Right lobe of liver (tissue), 6 donors: ENCODE measurements around the gene PPM1F. TPM values are rescaled to one million over a fixed set of nuclear protein-coding genes. Genes with fewer than 3 reads are reported as not detected.

Source experiments
- ATAC-seq, 4 donors: fragments of 200-7000 bp; cut with Tn5 transposase; one replicate each; pipeline ENCODE4 v1.9.1; 2020; ENCODE audit warnings: mild to moderate bottlenecking in 4 of 4, moderate library complexity in 4 of 4
- DNase-seq, 3 donors: peaks; one replicate each; pipeline ENCODE4 v3.0.0-alpha.2; 2020
- H3K27ac ChIP-seq, 3 donors: fragments of 200-600 bp; one replicate each; pipeline ENCODE4 v1.8.0; 2022
- H3K27me3 ChIP-seq, 2 donors: fragments of 200-600 bp; one replicate each; pipeline ENCODE4 v1.8.0; 2022
- H3K36me3 ChIP-seq, 4 donors: fragments of 200-600 bp; sonication (generic) in 1 of 4; one replicate each; pipeline versions ENCODE4 v1.5.1 to v1.8.0; 2017 to 2022; ENCODE audit warnings: control low read depth in 1 of 4
- H3K4me1 ChIP-seq, 4 donors: fragments of 200-600 bp; sonication (generic) in 1 of 4; one replicate each; pipeline versions ENCODE4 v1.5.1 to v1.8.0; 2017 to 2022; ENCODE audit warnings: control low read depth in 1 of 4
- H3K4me3 ChIP-seq, 3 donors: fragments of 200-600 bp; one replicate each; pipeline ENCODE4 v1.8.0; 2022
- H3K9me3 ChIP-seq, 4 donors: fragments of 200-600 bp; sonication (generic) in 1 of 4; one replicate each; pipeline versions ENCODE4 v1.5.1 to v1.8.0; 2017 to 2022; ENCODE audit warnings: control low read depth in 1 of 4
- POLR2A ChIP-seq: fragments of 450-650 bp; IDR thresholded peaks from one replicate; pipeline ENCODE4 v1.6.1; 2017; ENCODE audit warnings: antibody characterized with exemption, mild to moderate bottlenecking
- WGBS: methylation state at CpG from one replicate; pipeline ENCODE4 v1.1.6; 2018; ENCODE audit warnings: low coverage, low lambda C conversion rate; ENCODE audit not compliant: insufficient coverage; ENCODE audit errors: missing lambda C conversion rate; 5-methylcytosine and 5-hydroxymethylcytosine counted together
- intact Hi-C, 2 donors: fragments of 100-400 bp; cut with DNase I; formaldehyde crosslinking; loops; one replicate each; pipeline versions ENCODE4 v1.11.2 to v1.14.1; 2022
- total RNA-seq, 6 experiments: library from RNA; depleted of rRNA in 2 of 6; stranded (reverse); fragments of >200 nt in 2 of 6; fragmentation: NEBNext Ultra II Directional in 3 of 6; extraction: Animal tissue kit (Norgen Biotek cat#: 25700) in 3 of 6; gene quantifications; one replicate each; pipeline versions ENCODE4 v1.1.0 to v1.2.4, GENCODE V29; 2016 to 2023
- TF ChIP-seq, protein P1 (sequence below), 4 donors: fragments of 200-600 bp in 3 of 4; fragments of 450-650 bp in 1 of 4; IDR thresholded peaks; one replicate each; pipeline versions ENCODE4 v1.5.1 to v1.8.0; 2016 to 2022; ENCODE audit warnings: antibody characterized with exemption in 4 of 4, mild to moderate bottlenecking in 2 of 4
- donor health status: DM: no; HTN: yes; CAD: no.
- donor health status: DM: no; HTN: no; CAD: no.
- donor health status: DM: no; HTN: no; CAD: no.
- donor health status: DM: no; HTN: yes; CAD: no.
- donor health status: DM: no; HTN: yes; CAD: no.

PPM1F gene
- total RNA-seq, 6 experiments from 2014 or later, result 5.0 to 19.4 (median 12.8) TPM

DNA sequence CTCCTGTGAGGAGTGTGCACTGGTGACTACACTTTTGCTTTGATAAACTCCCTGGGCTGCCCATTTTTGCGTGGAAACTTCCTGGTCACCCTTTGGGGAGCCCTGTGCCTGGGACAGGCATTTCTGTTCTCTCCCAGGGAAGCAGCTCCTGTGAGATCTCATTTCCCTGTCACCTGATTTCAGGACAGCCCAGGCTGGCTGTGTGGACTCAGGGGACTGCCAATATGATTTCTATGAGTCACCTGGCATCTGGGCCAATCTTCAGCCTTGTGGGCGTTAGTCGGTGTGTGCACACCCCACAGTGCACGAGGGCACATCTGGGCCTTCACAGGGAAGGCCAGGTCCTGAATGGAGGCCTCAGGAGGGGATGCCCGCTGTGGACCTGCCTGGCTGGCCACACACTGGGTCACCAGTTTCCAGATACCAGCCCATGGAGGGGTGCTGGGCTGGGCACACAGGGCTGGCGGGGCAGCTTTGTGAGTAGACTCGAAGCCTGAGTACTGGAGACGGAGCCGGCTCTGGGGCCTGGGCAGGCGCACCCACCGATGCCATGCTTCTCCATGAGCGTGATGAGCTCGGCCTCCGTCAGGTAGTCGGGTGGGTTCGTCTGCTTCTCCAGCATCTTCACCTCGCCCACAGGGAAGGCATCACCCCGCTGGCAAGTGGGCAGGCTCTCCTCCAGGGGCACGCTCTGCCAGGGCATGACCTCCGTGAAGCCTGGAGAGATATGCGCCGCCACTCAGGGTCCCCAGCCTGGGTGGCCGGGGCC, 9.4 kb upstream of the PPM1F start:
- H3K27ac ChIP-seq, result peak overlapping the region in 2 of 3 donors; percentile 15 to 82
- peak; percentile 65 to 87 (median 79) for ATAC-seq
- DNase-seq, result peak in 1 of 3 donors; percentile 74
- no peak overlapping the region for H3K4me3 ChIP-seq
- H3K4me1 ChIP-seq, result no peaks in the 10 kb centered on the region
- intact Hi-C loops, result no loop called here
- WGBS, result 40% methylated on average over 1 of the region's 23 CpGs
- peaks cover 0 to 73% (median 21%) of the 10 kb centered on the region in 4 donors for H3K36me3 ChIP-seq
- TF ChIP-seq, protein P1, sequence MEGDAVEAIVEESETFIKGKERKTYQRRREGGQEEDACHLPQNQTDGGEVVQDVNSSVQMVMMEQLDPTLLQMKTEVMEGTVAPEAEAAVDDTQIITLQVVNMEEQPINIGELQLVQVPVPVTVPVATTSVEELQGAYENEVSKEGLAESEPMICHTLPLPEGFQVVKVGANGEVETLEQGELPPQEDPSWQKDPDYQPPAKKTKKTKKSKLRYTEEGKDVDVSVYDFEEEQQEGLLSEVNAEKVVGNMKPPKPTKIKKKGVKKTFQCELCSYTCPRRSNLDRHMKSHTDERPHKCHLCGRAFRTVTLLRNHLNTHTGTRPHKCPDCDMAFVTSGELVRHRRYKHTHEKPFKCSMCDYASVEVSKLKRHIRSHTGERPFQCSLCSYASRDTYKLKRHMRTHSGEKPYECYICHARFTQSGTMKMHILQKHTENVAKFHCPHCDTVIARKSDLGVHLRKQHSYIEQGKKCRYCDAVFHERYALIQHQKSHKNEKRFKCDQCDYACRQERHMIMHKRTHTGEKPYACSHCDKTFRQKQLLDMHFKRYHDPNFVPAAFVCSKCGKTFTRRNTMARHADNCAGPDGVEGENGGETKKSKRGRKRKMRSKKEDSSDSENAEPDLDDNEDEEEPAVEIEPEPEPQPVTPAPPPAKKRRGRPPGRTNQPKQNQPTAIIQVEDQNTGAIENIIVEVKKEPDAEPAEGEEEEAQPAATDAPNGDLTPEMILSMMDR (IDR thresholded peaks at IDR 0.05), result no peak
- peak; percentile 25 for TF ChIP-seq POLR2A
- no peaks in the 10 kb centered on the region for H3K27me3 ChIP-seq
- H3K9me3 ChIP-seq, result no peaks in the 10 kb centered on the region

GRCh38 chr22:21961127-21961867, 8.6 kb upstream of the PPM1F start:
- Histone ChIP-seq H3K4me1 (no peaks in the 10 kb centered on the region), H3K27me3 (no peaks in the 10 kb centered on the region), H3K9me3 (no peaks in the 10 kb centered on the region), H3K36me3 (peaks cover 0 to 65% (median 14%) of the 10 kb centered on the region in 4 donors), H3K27ac (peak overlapping the region in 2 of 3 donors; percentile 15 to 82), H3K4me3 (no peak overlapping the region)
- DNase-seq (no peak), ATAC-seq (no peak)
- intact Hi-C loops, result no loop called here
- WGBS, result 83% methylated on average over 1 of the region's 18 CpGs
- TF ChIP-seq, protein P1 (IDR thresholded peaks at IDR 0.05), result no peak
- TF ChIP-seq POLR2A, result no peak

DNA sequence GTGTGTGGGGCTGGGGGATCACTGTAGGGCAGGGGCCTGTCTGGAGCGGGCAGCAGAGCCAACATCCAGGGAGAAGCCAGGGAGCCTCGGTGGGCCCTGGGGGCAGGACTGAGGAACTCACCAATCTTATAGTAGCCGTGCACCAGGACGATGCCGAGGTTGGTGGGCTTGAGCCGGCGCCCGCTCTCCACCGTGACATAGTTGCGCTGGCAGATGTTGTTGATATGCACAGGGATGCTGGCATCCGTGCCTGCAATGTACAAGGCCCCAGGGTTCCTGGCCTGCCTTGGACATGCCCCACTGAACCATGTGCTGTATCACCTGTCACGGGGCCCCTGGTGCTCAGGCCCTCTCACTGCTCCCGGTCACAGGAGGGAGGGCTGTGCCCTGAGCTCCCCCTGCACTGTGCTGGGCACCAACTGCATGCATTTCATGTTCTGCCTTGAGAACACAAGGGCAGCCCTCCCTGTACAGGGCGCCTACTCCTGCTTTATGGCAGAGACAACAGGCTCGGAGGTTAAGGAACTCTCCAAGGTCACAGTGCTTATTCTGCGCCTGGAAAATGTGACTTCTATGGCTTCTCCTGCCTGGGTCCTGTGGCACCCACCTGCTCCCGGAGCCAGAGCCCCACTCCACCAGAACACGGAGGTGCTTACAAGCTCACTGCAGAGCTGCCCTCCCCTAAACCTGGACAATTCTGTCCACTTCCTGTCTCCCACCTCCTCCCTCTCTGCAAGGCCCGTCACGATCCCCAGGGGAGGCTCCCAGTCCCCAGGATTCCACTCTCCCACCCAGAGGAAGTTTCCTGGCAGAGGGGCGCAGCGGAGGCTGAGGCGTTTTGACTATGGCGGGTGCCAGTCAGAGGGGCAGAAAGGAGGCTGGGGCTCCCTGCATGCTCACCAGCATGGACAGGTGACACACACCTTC, 7.8 kb upstream of the PPM1F start:
- no CpG with 5 or more reads among the region's 24 CpGs for WGBS
- TF ChIP-seq, protein P1 (IDR thresholded peaks at IDR 0.05), result no peak
- no peak for TF ChIP-seq POLR2A
- Histone ChIP-seq H3K9me3 (no peaks in the 10 kb centered on the region), H3K4me3 (no peak overlapping the region), H3K36me3 (peaks cover 0 to 57% (median 13%) of the 10 kb centered on the region in 4 donors), H3K4me1 (no peaks in the 10 kb centered on the region), H3K27me3 (no peaks in the 10 kb centered on the region), H3K27ac (no peak overlapping the region)
- ATAC-seq (no peak), DNase-seq (no peak)
- intact Hi-C loops, result no loop called here
